Measurements from ENCODE around the gene PPP1R2. TPM values are rescaled to one million over a fixed set of nuclear protein-coding genes. Genes with fewer than 3 reads are reported as not detected.

Gene PPP1R2
- polyA plus RNA-seq, 1 of the 3 experiments (the other 2 are of a cell fraction) = 8.1 TPM

DNA sequence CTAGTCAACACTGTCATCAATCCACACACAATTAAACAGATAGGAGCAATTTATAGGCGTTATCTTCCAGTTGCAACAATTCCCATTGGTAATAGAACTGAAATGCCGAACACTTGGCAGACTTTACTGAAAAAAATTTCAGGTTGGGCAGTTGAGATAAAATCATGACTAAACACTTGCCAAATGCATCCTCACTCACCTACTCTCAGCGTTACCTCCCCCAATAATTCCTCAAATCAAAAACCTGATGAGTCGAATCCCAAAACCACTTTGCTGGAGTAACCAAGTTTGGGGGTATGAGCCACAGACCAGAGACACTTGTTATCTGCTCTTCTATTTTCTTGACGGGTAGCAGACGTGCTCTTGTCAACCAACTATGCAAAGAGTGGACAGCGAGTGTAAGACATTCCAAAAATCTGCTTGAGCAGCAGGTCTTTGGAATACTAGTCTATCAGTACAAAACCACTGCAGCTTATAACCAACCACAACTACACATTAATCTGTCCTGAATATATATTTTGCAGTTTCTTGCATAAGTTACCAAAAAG, 30.3 kb downstream of the PPP1R2 start:
- H3K4me1 ChIP-seq (ENCODE audit: control insufficient read depth in 1 of 2, insufficient read depth in 2 of 2, low read depth in 1 of 2, low read length in 1 of 2) = peaks cover 0 to 11% of the 10 kb centered on the region in 2 experiments; a peak in 2 of 4 replicates
- POLR2A ChIA-PET = no interaction called here
- 85% methylated on average over 7 of the region's 7 CpGs for WGBS (ENCODE audit: low lambda C conversion rate)

DNA sequence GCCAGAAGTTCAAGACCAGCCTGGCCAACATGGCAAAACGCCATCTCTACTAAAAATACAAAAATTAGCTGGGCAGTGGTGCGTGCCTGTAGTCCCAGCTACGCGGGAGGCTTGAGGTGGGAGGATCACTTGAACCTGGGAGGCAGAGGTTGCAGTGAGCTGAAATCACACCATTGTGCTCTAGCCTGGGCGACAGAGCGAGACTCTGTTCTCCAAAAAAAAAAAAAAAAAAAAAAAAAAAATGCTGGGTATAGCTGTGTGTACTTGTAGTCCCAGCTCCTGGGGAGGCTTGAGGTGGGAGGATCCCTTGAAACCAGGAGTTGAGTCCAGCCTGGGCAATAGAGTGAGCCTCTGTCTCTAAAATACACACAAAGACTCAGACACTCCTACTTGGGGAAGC, 32.0 kb downstream of the PPP1R2 start:
- Histone ChIP-seq H2AFZ (ENCODE audit: low read depth) (no peak overlapping the region), H4K20me1 (ENCODE audit: insufficient read depth) (no peaks in the 10 kb centered on the region), H3K9ac (no peak overlapping the region), H3F3A (replicated peaks; ENCODE audit: insufficient read depth) (no peaks in the 10 kb centered on the region), H3K4me1 (ENCODE audit: control insufficient read depth in 1 of 2, insufficient read depth in 2 of 2, low read depth in 1 of 2, low read length in 1 of 2) (peaks cover 0 to 11% of the 10 kb centered on the region in 2 experiments; a peak in 2 of 4 replicates), H3K4me3 (ENCODE audit: low read depth in 2 of 2, low read length in 1 of 2) (no peak overlapping the region), H3K4me2 (no peak overlapping the region), H3K36me3 (replicated peaks in 1 of 2; ENCODE audit: control insufficient read depth in 1 of 2, insufficient read depth in 2 of 2, low read length in 1 of 2) (peaks cover 22 to 26% of the 10 kb centered on the region in 2 experiments), H3K79me2 (ENCODE audit: insufficient read depth) (no peaks in the 10 kb centered on the region), H3K9me3 (no peaks in the 10 kb centered on the region), H3K27me3 (ENCODE audit: insufficient read depth) (no peaks in the 10 kb centered on the region), H3K27ac (ENCODE audit: low read depth in 2 of 2, low read length in 1 of 2) (no peak overlapping the region), H3K9me2 (no peaks in the 10 kb centered on the region)
- 100% methylated on average over 6 of the region's 6 CpGs for WGBS (ENCODE audit: low lambda C conversion rate)
- CTCF ChIA-PET = interaction anchor here (1.2 kb wide), 1 partner anchor 240 kb away, joined by 7 read pairs; the partner anchor contains the start of gene XXYLT1
- no peak for TF ChIP-seq SMC3 (IDR thresholded peaks at IDR 0.05; ENCODE audit: low read depth, low read length)
- TF ChIP-seq, protein P1, sequence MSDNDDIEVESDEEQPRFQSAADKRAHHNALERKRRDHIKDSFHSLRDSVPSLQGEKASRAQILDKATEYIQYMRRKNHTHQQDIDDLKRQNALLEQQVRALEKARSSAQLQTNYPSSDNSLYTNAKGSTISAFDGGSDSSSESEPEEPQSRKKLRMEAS (IDR thresholded peaks at IDR 0.05; ENCODE audit: low read depth) = no peak
- TF ChIP-seq SIN3A (IDR thresholded peaks at IDR 0.05; ENCODE audit: borderline replicate concordance, low read depth, low read length) = no peak
- TF ChIP-seq EP300 (IDR thresholded peaks at IDR 0.05; ENCODE audit: borderline replicate concordance in 1 of 2, low read depth in 1 of 2, low read length in 1 of 2) = no peak
- TF ChIP-seq, protein P2, sequence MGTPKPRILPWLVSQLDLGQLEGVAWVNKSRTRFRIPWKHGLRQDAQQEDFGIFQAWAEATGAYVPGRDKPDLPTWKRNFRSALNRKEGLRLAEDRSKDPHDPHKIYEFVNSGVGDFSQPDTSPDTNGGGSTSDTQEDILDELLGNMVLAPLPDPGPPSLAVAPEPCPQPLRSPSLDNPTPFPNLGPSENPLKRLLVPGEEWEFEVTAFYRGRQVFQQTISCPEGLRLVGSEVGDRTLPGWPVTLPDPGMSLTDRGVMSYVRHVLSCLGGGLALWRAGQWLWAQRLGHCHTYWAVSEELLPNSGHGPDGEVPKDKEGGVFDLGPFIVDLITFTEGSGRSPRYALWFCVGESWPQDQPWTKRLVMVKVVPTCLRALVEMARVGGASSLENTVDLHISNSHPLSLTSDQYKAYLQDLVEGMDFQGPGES (IDR thresholded peaks at IDR 0.05; ENCODE audit: low read depth, low read length) = no peak
- TF ChIP-seq GABPA (IDR thresholded peaks at IDR 0.05; ENCODE audit: low read depth) = no peak
- TF ChIP-seq FOXM1 (IDR thresholded peaks at IDR 0.05; ENCODE audit: low read depth) = no peak
- TF ChIP-seq, protein P3, sequence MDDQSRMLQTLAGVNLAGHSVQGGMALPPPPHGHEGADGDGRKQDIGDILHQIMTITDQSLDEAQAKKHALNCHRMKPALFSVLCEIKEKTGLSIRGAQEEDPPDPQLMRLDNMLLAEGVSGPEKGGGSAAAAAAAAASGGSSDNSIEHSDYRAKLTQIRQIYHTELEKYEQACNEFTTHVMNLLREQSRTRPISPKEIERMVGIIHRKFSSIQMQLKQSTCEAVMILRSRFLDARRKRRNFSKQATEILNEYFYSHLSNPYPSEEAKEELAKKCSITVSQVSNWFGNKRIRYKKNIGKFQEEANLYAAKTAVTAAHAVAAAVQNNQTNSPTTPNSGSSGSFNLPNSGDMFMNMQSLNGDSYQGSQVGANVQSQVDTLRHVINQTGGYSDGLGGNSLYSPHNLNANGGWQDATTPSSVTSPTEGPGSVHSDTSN (IDR thresholded peaks at IDR 0.05) = no peak
- no peak for TF ChIP-seq RXRA (IDR thresholded peaks at IDR 0.05; ENCODE audit: borderline replicate concordance, low read depth)
- TF ChIP-seq MXI1 (IDR thresholded peaks at IDR 0.05; ENCODE audit: low read depth, low read length) = no peak
- TF ChIP-seq, protein P4, sequence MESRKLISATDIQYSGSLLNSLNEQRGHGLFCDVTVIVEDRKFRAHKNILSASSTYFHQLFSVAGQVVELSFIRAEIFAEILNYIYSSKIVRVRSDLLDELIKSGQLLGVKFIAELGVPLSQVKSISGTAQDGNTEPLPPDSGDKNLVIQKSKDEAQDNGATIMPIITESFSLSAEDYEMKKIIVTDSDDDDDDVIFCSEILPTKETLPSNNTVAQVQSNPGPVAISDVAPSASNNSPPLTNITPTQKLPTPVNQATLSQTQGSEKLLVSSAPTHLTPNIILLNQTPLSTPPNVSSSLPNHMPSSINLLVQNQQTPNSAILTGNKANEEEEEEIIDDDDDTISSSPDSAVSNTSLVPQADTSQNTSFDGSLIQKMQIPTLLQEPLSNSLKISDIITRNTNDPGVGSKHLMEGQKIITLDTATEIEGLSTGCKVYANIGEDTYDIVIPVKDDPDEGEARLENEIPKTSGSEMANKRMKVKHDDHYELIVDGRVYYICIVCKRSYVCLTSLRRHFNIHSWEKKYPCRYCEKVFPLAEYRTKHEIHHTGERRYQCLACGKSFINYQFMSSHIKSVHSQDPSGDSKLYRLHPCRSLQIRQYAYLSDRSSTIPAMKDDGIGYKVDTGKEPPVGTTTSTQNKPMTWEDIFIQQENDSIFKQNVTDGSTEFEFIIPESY (IDR thresholded peaks at IDR 0.05; ENCODE audit: borderline replicate concordance, low read depth) = no peak
- no peak for TF ChIP-seq ELF1 (IDR thresholded peaks at IDR 0.05)
- TF ChIP-seq, protein P5, sequence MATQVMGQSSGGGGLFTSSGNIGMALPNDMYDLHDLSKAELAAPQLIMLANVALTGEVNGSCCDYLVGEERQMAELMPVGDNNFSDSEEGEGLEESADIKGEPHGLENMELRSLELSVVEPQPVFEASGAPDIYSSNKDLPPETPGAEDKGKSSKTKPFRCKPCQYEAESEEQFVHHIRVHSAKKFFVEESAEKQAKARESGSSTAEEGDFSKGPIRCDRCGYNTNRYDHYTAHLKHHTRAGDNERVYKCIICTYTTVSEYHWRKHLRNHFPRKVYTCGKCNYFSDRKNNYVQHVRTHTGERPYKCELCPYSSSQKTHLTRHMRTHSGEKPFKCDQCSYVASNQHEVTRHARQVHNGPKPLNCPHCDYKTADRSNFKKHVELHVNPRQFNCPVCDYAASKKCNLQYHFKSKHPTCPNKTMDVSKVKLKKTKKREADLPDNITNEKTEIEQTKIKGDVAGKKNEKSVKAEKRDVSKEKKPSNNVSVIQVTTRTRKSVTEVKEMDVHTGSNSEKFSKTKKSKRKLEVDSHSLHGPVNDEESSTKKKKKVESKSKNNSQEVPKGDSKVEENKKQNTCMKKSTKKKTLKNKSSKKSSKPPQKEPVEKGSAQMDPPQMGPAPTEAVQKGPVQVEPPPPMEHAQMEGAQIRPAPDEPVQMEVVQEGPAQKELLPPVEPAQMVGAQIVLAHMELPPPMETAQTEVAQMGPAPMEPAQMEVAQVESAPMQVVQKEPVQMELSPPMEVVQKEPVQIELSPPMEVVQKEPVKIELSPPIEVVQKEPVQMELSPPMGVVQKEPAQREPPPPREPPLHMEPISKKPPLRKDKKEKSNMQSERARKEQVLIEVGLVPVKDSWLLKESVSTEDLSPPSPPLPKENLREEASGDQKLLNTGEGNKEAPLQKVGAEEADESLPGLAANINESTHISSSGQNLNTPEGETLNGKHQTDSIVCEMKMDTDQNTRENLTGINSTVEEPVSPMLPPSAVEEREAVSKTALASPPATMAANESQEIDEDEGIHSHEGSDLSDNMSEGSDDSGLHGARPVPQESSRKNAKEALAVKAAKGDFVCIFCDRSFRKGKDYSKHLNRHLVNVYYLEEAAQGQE (IDR thresholded peaks at IDR 0.05; ENCODE audit: low read depth, low read length) = no peak
- no peak for TF ChIP-seq JUND (IDR thresholded peaks at IDR 0.05)
- POLR2A ChIA-PET = no interaction called here
- no peak for DNase-seq

More for the DNA sequence above, 30.3 kb downstream of the PPP1R2 start:
- TF ChIP-seq, protein P6, sequence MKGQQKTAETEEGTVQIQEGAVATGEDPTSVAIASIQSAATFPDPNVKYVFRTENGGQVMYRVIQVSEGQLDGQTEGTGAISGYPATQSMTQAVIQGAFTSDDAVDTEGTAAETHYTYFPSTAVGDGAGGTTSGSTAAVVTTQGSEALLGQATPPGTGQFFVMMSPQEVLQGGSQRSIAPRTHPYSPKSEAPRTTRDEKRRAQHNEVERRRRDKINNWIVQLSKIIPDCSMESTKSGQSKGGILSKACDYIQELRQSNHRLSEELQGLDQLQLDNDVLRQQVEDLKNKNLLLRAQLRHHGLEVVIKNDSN (IDR thresholded peaks at IDR 0.05; ENCODE audit: borderline replicate concordance, low read depth) = no peak
- TF ChIP-seq FOSL2 (IDR thresholded peaks at IDR 0.05; ENCODE audit: borderline replicate concordance, low read depth) = no peak
- TF ChIP-seq MXI1 (IDR thresholded peaks at IDR 0.05; ENCODE audit: low read depth, low read length) = no peak
- TF ChIP-seq JUND (IDR thresholded peaks at IDR 0.05) = no peak
- TF ChIP-seq EZH2phosphoT487 (IDR thresholded peaks at IDR 0.05; ENCODE audit: borderline replicate concordance, low read depth) = no peak
- TF ChIP-seq RFX5 (IDR thresholded peaks at IDR 0.05; ENCODE audit: low read length) = no peak
- TF ChIP-seq CHD2 (IDR thresholded peaks at IDR 0.05; ENCODE audit: low read length, partially characterized antibody) = no peak
- TF ChIP-seq MEF2A (IDR thresholded peaks at IDR 0.05; ENCODE audit: borderline replicate concordance, low read depth) = no peak
- TF ChIP-seq GATA2 (CRISPR knock-in tag; IDR thresholded peaks at IDR 0.05) = no peak
- no peak for TF ChIP-seq TCF12 (IDR thresholded peaks at IDR 0.05)
- no peaks in the 10 kb centered on the region for H3K27me3 ChIP-seq (ENCODE audit: insufficient read depth)
- no peak overlapping the region for H3K4me2 ChIP-seq
- H2AFZ ChIP-seq (ENCODE audit: low read depth) = no peak overlapping the region
- no peaks in the 10 kb centered on the region for H3K9me3 ChIP-seq
- no peaks in the 10 kb centered on the region for H4K20me1 ChIP-seq (ENCODE audit: insufficient read depth)
- no peaks in the 10 kb centered on the region for H3F3A ChIP-seq (replicated peaks; ENCODE audit: insufficient read depth)
- no peak overlapping the region for H3K27ac ChIP-seq (ENCODE audit: low read depth in 2 of 2, low read length in 1 of 2)
- no peak overlapping the region for H3K9ac ChIP-seq
- CTCF ChIA-PET = interaction anchor here (0.6 to 1.9 kb wide), 4 partner anchors 10 to 326 kb away, joined by 3 to 5 read pairs (median 4); partner anchors contain the start of gene XXYLT1
- H3K9me2 ChIP-seq = no peaks in the 10 kb centered on the region
- no peak for DNase-seq
- no peak overlapping the region for H3K4me3 ChIP-seq (ENCODE audit: low read depth in 2 of 2, low read length in 1 of 2)
- H3K36me3 ChIP-seq (replicated peaks in 1 of 2; ENCODE audit: control insufficient read depth in 1 of 2, insufficient read depth in 2 of 2, low read length in 1 of 2) = peaks cover 34 to 37% of the 10 kb centered on the region in 2 experiments
- H3K79me2 ChIP-seq (ENCODE audit: insufficient read depth) = no peaks in the 10 kb centered on the region

Measured in SK-N-SH (cell line).